ENCODE measurements around the gene ADK.

Gene ADK

DNA sequence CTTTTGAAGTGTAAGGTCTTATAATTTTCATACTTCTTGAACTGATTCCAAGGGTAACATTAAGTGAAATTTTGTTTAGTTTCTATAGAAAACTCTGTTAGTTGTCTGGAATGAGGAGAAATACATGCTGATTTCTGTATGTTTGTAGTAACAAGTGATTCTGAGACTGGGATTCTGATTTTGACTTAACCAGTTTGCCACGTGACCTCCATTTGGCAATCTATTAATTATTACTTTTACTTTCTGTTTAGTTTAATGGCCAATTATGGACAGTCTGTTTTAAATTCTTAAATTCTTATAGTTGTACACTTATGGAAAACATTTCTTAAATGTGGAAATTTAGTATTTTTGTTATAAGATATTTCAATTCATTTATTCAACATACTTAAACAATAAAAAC is 163.1 kb downstream of the ADK start:
- Histone ChIP-seq H3K27me3 (ENCODE audit: low read depth, low read length) (no peaks in the 10 kb centered on the region), H3K9ac (ENCODE audit: low read length) (no peak overlapping the region), H4K20me1 (ENCODE audit: insufficient read depth, low read length) (no peaks in the 10 kb centered on the region), H3K79me2 (ENCODE audit: low read length) (no peaks in the 10 kb centered on the region), H3K4me1 (ENCODE audit: low read length) (peaks cover 7% of the 10 kb centered on the region), H2AFZ (ENCODE audit: low read depth, low read length) (no peak overlapping the region), H3K27ac (ENCODE audit: low read length) (no peak overlapping the region), H3K4me3 (ENCODE audit: low read length) (peak overlapping the region; percentile 28; the same call in 1 of the 2 replicates), H3K4me2 (ENCODE audit: low read length) (peak overlapping the region; percentile 63), H3K36me3 (replicated peaks; ENCODE audit: low read depth, low read length) (no peaks in the 10 kb centered on the region), H3K9me3 (ENCODE audit: insufficient read depth, low read length) (no peaks in the 10 kb centered on the region)
- TF ChIP-seq, protein P1, sequence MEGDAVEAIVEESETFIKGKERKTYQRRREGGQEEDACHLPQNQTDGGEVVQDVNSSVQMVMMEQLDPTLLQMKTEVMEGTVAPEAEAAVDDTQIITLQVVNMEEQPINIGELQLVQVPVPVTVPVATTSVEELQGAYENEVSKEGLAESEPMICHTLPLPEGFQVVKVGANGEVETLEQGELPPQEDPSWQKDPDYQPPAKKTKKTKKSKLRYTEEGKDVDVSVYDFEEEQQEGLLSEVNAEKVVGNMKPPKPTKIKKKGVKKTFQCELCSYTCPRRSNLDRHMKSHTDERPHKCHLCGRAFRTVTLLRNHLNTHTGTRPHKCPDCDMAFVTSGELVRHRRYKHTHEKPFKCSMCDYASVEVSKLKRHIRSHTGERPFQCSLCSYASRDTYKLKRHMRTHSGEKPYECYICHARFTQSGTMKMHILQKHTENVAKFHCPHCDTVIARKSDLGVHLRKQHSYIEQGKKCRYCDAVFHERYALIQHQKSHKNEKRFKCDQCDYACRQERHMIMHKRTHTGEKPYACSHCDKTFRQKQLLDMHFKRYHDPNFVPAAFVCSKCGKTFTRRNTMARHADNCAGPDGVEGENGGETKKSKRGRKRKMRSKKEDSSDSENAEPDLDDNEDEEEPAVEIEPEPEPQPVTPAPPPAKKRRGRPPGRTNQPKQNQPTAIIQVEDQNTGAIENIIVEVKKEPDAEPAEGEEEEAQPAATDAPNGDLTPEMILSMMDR (IDR thresholded peaks at IDR 0.05; ENCODE audit: low read depth, low read length): no peak
- TF ChIP-seq EZH2phosphoT487 (IDR thresholded peaks at IDR 0.05; ENCODE audit: low read depth): no peak

DNA sequence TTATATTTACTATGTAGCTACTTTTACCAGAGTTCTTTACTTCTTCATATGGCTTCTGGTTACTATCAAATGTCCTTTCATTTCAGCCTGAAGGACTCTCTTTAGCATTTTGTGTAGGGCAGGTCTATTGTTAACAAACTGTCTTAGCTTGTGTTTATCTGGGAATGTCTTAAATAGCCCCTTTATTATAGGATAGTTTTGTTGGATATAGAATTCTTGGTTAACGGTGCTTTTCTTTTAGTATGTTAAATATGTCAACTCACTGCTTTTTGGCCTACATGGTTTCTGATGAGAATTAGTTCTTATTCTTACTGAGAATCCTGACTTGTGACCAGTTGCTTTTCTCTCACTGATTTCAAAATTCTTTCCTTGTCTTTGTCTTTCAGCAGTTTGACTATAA is 169.0 kb downstream of the ADK start:
- Histone ChIP-seq H3K9ac (ENCODE audit: low read length) (no peak overlapping the region), H3K79me2 (ENCODE audit: low read length) (no peaks in the 10 kb centered on the region), H3K4me3 (ENCODE audit: low read length) (no peak overlapping the region), H2AFZ (ENCODE audit: low read depth, low read length) (no peak overlapping the region), H3K4me2 (ENCODE audit: low read length) (no peak overlapping the region), H3K27ac (ENCODE audit: low read length) (no peak overlapping the region), H3K4me1 (ENCODE audit: low read length) (no peaks in the 10 kb centered on the region), H3K9me3 (ENCODE audit: insufficient read depth, low read length) (no peaks in the 10 kb centered on the region; the same call in 1 of the 2 replicates), H3K36me3 (replicated peaks; ENCODE audit: low read depth, low read length) (no peaks in the 10 kb centered on the region), H4K20me1 (ENCODE audit: insufficient read depth, low read length) (no peaks in the 10 kb centered on the region), H3K27me3 (ENCODE audit: low read depth, low read length) (no peaks in the 10 kb centered on the region)
- TF ChIP-seq, protein P1 (IDR thresholded peaks at IDR 0.05; ENCODE audit: low read depth, low read length): no peak
- no peak for TF ChIP-seq EZH2phosphoT487 (IDR thresholded peaks at IDR 0.05; ENCODE audit: low read depth)

DNA sequence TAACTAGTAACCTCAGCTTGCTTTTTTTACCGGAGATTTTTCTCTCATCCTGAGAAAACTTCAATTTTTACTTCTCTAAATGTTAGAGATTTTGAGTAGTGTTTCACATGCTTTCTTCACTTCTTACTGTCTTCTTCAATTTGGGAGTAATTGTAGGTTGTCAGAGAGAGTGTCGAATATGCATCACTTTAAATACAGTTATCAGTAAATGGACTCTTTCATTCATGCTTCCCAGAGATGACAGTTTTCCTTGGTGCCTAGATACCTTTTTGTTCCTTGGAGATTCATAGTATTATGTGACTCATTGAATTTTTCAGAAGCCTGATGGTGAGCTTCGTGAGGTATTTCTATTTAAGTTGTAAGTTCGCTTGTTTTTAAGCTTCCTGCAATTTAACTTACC is 169.7 kb downstream of the ADK start:
- H3K79me2 ChIP-seq (ENCODE audit: low read length): no peaks in the 10 kb centered on the region

DNA sequence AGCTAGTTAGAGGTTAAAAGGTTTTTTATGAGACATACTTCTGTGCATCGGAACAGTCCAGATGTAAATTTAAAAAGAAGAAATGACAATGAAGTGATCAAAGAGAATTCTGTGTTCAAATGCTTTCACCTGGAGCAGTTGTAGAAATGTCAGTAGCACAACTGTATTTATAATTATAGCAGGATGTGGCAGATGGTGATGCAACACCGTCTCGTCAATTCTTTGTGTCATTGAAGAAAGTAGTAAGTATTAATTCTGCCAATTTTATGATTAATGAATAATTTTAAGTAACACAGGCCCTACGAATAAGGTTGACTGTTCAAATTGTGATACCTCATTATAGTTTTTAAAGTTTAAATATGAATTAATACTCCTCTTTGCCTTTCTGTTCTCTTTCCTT is 171.1 kb downstream of the ADK start:
- Histone ChIP-seq H3K79me2 (ENCODE audit: low read length) (no peaks in the 10 kb centered on the region), H3K4me2 (ENCODE audit: low read length) (no peak overlapping the region), H3K36me3 (replicated peaks; ENCODE audit: low read depth, low read length) (no peaks in the 10 kb centered on the region), H2AFZ (ENCODE audit: low read depth, low read length) (no peak overlapping the region), H4K20me1 (ENCODE audit: insufficient read depth, low read length) (no peaks in the 10 kb centered on the region), H3K27ac (ENCODE audit: low read length) (no peak overlapping the region), H3K4me1 (ENCODE audit: low read length) (no peaks in the 10 kb centered on the region), H3K9me3 (ENCODE audit: insufficient read depth, low read length) (no peaks in the 10 kb centered on the region; the same call in 1 of the 2 replicates), H3K9ac (ENCODE audit: low read length) (no peak overlapping the region), H3K27me3 (ENCODE audit: low read depth, low read length) (no peaks in the 10 kb centered on the region), H3K4me3 (ENCODE audit: low read length) (no peak overlapping the region)
- TF ChIP-seq, protein P1 (IDR thresholded peaks at IDR 0.05; ENCODE audit: low read depth, low read length): no peak
- TF ChIP-seq EZH2phosphoT487 (IDR thresholded peaks at IDR 0.05; ENCODE audit: low read depth): no peak

More for the DNA sequence above, 169.7 kb downstream of the ADK start:
- Histone ChIP-seq H2AFZ (ENCODE audit: low read depth, low read length) (no peak overlapping the region), H3K4me2 (ENCODE audit: low read length) (no peak overlapping the region), H3K36me3 (replicated peaks; ENCODE audit: low read depth, low read length) (no peaks in the 10 kb centered on the region), H3K4me3 (ENCODE audit: low read length) (no peak overlapping the region), H3K27ac (ENCODE audit: low read length) (no peak overlapping the region), H3K9me3 (ENCODE audit: insufficient read depth, low read length) (no peaks in the 10 kb centered on the region; the same call in 1 of the 2 replicates), H4K20me1 (ENCODE audit: insufficient read depth, low read length) (no peaks in the 10 kb centered on the region), H3K4me1 (ENCODE audit: low read length) (no peaks in the 10 kb centered on the region), H3K27me3 (ENCODE audit: low read depth, low read length) (no peaks in the 10 kb centered on the region), H3K9ac (ENCODE audit: low read length) (no peak overlapping the region)
- TF ChIP-seq EZH2phosphoT487 (IDR thresholded peaks at IDR 0.05; ENCODE audit: low read depth): no peak
- TF ChIP-seq, protein P1 (IDR thresholded peaks at IDR 0.05; ENCODE audit: low read depth, low read length): no peak

Data from OCI-LY3 (cell line).